Activated CD4-positive, CD25-positive, alpha-beta regulatory T cell (primary cell): Measurements from ENCODE around the gene LRP1B.

Source experiments
- DNase-seq, 4 experiments: peaks; one replicate each; lab custom pipeline; 2025; lab: John Stamatoyannopoulos, UW

LRP1B gene

DNA sequence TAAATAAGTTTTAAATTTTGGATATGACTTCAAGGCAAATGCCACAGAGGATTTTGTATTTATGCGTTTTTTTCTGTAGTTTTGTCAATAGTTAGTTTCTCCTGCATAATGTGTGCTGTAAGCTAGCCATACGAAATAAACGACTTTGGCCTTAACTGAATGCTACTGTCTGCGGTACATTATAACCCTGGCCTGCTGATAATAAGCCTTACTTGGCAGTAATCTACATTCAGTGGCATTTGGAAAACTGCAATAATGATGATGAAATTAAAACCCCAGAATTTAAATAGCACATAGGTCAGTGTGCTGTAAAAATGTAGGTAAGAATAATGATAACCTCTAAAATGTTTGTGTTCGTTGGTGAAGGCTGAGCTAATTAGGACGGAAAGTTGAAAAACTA is 88.8 kb downstream of the LRP1B start:
- DNase-seq, result no peak

DNA sequence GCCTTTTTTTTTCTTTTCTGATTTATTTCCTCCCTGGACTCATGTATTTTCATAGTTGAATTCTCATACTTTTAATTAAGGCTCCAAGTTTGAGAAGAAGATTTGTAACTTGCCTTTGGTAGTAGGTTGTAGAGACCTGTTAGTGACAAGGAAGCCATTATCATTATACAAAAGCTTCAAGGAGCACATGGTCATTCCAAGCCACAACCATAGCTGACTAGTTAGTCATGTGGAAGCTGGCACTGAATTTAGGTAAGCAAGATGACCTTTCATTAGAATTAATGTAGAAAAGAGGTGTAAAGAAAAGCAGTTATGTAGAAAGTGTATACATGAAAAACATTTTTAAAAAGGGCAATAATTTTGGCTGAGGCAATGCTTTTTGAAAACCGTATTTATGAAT is 89.7 kb downstream of the LRP1B start:
- DNase-seq, result no peak

DNA sequence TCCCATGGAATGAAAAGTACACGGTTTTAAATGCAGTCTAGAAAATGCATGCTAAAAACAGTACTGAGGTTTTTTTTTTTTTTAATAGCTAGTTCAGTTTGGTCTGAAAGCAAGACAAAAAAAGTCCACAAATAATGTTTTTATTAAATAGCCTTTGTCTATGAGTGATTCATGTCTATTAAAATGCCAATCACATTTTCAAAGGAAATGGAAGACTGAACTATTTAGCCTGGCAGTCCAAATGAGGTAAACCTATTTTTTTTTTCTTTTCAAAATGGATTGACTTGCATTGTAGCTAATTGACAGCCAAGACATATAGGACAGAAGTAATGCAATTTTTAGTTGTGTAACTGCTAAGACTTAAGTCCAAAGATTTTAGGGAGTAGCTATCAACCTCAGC is 90.3 kb downstream of the LRP1B start:
- no peak for DNase-seq

DNA sequence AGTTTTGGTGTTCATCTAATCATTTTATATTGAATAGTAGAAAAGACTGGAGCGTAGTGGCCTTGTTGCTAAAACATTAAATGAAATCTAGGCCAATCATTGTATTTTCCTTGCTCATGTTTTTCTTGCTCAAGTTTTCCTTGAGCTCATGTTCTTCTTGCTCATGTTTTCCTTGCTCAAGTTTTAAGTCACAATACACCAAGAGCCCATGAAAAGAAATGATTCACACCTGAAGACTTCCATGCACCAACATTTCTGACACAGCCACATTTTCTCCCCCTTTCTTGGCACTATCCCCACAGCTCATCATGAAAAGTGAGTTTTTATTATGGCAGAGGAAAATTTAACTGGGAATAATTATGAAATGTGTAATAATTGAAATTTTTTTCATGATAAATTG is 92.0 kb downstream of the LRP1B start:
- no peak for DNase-seq

DNA sequence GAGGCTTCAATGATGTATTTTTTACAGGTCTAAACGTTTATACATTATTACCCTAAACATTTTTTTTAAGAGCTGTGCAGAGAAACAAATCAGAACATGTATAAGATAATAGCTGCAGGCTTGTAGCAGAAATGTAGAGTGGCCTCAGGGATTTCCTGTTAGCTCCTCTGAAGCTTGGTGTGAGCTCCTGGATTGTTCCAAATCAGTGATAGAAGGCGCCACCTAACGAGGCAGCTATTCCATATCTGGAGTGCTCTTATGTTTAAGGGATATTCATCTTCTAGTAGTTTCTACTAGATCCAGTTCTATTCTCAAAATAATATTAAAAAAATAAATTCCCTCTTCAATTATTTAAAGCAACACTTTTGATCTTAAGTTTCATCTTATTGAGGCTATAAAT is 93.1 kb downstream of the LRP1B start:
- no peak for DNase-seq

DNA sequence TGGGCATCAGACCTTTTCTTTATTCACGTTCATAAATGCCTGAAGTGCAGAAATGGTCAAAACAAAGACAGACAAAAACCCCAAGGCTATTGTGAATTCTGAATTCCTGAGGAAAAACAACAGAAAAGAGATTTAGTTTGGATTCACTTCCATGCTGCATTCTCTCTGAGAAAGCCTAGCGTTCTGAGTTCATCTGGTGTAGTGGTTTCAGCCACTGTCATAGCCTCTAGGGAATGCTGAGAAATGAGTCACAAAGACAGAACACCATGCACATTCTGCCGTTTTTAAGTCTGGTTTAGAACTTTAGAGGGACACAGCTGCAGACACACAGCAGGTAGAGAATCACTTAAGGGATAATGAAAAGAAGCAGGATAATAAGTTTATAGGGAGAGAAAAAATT is 93.8 kb downstream of the LRP1B start:
- no peak for DNase-seq

DNA sequence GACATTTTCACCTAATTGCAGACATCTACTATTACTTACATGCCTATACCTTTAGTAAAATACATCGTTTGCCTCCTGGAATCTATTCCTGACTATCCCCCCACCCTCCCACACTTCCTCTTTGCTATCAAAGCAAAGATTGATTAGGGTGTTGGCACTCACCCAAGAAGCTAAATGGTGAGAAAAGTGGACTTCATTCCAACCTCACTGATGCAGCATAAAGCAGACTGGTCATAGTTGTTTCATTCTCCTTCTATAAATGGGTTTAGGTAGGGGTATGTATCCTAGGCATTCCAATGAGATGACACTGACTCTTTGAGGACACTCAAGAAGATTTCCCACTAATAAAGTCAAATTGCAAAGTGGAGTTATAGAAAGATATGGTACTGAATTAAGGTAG is 97.4 kb downstream of the LRP1B start:
- no peak for DNase-seq

DNA sequence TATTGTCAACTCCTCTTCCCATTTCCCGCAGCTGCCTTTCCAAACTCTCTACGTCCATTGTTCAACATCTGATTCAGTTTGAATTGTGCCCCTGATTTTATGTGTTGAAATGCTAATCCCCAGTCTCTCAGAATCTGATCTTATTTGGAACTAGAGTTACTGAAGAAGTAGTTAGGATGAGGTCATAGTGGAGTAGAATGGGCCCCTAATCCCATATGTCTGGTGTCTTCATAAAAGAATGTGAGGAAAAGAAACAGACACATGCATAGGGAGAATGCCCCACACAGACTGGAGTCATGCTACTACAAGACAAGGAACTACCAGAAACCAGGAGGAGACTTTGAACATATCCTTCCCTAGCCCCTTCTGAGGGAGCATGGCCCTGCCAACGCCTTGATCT is 99.2 kb downstream of the LRP1B start:
- DNase-seq, result no peak

DNA sequence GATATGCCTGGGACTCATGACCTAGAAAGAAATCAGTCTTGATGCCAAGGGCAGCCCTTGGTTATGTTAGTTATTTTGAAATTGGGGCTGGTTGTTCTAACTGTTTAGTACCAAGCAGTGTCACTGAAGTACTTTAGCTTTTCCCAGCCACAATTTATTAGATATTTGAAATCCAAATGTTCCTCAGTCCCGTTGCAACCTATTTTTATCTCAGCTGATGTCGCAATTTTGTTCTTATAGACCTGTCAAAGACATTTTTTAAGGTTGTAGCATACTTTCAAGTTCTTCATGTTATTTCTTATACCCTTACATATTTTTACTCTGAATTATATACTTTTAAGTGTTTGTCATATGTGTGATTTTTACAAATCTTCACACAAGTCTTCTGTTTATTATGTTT is 100.1 kb downstream of the LRP1B start:
- DNase-seq, result no peak

DNA sequence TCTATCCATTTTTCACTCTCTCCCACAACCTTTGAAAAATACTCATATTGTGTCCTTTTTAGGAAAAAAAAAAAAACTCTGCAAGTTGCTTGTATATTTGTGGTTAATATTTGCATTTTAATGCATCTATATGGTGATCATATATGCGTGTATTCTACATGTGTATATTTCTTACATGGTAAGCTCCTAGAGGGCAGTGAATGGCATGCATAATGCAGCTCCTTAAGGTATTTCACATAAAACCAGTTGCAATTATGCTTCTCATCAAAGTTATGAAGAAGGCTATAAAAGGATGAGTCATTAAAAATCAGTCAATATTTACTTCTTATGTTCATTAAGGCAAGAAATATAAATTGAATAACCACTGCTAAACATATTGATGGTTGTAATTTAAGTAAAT is 100.8 kb downstream of the LRP1B start:
- no peak for DNase-seq

DNA sequence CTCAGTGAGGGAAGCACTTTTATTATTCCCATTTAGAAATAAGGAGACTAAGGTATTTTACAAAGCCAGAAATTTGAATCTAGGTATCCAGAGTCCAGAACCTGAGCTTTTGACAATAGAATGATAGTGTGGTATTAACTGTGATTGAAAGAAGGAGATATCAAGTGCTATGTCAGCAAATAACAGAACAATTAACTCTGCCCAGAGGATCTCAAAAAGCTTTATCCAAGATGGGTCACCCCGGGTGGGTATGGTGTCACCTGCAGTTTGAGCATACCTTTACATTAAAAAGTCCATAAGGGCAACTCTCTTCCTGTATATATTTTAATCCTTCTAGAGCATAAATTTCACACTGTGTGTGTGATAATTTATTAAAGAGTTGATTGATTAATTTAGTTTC is 105.4 kb downstream of the LRP1B start:
- no peak for DNase-seq

DNA sequence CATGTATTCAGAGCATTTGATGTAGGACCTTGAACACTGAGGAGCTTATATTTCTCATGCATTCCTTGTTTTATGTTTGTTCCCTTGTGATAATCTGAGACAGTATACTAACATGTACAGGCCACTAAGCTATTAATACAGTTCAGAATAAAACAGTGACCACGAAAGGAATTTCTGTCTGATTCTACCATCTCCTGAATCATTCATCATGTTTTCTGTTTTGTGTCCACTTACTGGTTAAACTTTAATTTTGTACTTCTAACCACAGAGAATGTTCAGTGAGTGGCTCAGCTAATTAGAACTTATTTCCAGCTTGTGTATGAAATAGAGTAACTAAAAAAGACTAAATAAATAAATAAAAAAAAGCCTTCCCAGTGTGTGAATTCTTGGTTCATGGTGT is 110.4 kb downstream of the LRP1B start:
- no peak for DNase-seq

DNA sequence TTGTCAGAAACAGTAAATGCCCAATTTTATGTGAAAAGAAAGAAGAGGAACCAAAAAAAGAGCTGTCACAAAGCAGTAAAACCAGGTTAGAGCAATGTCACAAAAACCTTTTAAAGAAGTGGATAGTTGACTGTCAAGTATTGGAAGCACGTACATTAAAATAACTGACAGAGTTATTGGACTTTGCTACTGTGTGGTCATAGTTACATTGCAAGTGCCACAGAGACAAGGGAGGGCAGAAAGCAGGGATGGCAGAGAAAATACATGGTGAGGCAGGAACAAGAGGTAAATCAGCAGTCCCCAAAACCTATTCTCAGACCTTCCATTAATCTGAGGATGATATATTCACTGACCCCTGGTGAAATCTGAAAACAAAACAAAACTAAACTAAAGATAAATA is 116.3 kb downstream of the LRP1B start:
- DNase-seq, result no peak

DNA sequence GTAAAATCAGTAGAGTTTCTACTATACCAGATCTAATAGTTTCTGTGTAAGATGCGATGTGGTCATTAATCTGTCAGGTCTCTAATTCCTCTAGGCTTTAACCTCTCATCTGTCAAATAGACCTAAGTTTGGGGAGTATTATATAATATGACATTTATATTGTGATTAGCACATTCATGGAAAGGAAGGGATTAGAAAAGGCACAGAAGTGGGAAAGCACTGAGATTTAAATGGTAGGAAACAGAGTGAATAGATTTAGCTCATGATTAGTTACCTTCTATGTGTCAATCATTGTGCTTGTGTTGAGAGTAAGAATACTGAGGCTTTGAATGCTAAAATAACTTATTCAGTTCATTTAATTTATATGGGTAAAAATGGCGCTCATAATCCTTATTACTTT is 118.0 kb downstream of the LRP1B start:
- DNase-seq, result no peak

DNA sequence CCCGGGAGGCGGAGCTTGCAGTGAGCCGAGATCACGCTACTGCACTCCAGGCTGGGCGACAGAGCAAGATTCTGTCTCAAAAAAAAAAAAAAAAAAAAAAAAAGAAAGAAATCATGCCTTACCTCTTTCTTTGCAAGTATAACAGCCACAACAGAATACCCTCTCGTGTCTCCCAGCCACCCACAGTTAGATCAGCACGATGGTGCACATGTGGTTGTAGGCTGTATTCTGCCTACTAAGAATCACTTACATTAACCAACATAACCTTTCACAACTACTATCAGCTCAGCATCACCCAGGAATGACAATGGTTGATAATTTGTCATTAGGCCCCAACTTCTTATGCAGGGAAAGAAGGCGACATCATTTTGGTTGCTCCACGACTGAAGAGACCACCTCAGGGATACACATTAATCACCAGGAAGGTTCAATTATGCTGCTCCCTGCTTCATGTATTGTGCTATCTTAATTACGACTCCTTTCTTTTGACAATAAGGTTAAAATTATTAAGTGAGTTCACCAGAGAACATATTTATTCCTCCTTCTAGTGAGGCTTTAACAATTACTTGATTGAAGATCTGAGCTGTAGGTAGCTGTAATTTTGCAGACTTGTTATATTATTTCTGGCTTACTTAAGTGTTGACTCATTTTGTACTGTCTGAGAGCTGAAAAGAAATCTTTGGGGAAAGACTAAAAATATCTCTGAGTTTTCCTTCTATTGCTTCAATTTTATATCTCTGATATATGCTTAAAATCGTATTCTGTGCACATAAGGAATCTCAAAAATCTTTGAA is 120.1 kb downstream of the LRP1B start:
- DNase-seq, result no peak

DNA sequence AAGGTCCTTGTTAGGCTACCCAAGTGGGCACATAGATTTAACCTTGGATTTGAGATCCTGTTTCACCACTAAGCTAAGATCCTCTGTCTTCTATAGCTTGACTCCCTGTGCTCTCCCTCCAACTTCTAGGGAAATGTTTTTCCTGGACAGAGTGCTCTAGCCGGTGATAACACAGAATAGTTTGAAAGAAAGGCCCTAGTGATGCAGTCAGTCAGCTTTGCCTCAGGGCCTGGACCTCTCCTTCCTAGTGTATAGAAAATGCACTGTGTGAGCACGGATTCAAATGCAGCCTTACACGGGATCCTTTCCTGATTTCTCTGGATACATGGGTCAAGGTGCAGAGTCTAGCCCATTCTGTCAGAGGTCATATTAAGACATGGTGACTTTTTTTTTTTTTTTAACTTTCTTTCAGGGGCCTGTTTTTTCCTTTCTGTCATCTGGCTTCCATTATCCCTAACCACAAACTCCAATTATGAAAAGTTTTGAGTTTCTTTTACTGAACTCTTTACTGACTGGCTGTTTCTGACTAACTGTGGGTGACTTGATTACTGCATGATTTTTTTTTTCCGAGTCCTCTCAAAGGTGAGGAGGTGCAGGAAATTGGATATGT is 122.6 kb downstream of the LRP1B start:
- no peak for DNase-seq

DNA sequence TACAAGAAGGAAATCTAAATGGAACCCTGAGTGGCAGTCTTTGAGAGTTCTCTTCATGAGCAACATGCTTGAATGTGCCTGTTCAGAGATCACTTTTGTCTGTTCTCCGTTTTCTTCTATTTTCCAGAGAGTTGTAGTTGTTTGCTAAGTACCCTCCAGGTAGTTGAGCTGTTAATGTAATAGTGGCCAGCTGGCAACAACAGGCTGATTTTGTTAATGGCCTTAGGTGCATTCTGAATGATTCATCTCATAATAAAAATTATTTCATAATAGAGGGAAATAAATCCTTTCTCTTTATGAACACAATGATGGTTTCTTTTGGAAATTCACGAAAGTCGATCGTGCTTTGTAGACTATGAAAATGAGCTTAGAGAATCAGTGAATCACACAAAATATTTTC is 136.8 kb downstream of the LRP1B start:
- DNase-seq, result no peak

DNA sequence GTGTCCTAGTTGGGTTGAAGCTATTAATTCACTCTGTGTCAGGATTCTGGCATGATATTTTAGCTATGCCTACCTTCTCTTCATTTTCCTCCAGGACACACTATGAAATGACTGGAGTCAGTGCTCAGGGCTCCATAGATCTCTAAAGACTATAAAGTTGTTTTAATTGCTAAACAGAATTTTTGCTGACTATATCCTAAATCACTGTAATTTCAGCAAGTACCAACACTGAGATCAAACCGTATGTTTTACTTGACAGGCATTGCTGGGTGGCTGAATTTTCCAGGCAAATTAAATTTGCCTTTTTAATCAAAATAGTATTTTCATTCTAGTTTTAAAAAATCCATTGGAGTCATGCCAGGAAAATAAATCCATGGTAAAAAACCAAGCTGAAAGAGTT is 138.1 kb downstream of the LRP1B start:
- DNase-seq, result no peak

DNA sequence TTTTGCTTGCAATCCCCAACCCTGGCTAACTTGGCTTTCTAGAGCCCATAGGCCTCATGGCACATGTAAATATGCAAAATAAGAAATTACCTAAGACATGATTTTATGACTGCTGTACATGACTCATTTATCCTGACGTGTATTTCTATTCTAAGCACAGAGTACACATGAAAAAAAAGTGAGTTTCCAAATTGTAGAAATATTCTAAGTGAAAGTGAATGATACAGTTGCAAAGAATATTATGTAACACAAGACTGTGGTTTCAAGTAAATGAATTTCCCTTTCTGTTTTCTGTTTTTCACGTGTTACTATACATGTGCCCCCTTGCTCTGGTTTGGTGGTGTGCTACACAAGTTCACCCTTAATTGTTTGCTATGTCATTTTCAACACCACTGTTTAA is 162.4 kb downstream of the LRP1B start:
- DNase-seq, result no peak

DNA sequence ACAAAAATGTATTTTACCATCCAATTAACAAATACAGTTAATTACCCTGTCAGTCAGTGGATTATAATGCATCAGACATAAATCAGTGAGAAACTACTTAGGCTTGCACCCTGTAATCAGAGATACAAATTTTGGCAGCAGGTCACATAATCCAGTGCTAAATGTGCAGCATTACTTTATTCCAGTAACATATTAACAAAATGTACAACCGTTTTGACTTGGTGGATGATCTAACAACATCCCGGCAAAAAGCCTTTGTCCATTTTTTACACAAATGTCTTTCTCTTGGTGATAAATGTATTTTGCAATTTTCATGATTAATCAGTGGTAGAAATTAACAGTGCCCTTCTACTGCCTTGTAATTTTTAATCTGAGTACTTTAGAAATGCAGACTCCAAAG is 162.8 kb downstream of the LRP1B start:
- no peak for DNase-seq

DNA sequence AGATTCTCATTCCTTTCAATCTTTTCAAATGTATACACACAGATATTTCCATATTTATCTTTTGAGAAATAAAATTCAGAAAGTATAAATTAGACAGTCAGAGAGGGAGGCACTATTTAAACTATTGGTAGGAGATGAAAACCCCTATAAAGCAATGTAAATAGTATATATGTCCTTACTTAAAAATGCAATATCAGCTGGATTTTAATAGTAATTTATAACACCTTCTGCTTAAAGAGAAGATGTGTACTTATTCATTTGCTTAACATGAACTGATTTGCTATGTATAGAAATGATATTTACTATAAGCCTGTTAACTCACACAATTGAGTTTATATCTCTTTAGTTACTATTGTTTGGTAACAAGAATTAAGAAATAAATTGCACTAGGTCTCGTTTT is 163.3 kb downstream of the LRP1B start:
- no peak for DNase-seq

DNA sequence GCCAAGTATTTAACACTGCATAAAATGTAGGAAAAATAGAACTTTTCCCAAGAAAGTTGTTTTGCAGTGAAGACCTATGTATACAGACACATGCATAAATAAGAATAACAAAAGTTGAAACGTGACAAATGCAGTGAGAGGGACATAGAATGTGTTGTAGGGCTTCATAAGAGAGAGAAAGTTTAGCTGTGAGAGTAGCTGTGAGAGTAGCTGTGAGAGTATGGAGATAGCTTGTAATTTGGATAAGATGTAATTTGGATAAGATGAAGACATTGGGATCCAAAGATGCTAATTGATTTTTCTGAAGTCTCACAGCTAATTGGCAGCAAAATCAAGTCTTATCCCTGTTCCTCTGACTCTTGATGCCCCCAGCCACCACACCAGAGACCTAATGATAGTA is 170.9 kb downstream of the LRP1B start:
- no peak for DNase-seq

DNA sequence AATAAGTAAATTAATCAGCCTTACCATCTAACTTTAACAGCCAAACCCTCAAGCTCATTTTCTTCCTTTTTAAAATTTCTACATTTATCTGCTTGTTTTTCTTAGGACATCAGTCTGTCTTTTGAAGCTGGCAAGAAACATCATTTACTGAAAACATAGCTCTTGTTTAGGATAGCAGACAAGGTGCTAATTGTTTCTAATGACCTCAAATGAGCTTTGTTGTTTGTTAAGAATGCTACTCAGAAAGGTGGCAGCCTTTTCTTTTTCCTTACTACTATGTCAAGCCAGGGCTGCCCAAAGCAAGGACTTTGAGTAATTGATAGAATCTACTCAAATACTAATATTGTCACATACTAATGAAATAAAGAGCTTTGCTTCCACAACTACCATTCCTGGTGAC is 171.8 kb downstream of the LRP1B start:
- no peak for DNase-seq

DNA sequence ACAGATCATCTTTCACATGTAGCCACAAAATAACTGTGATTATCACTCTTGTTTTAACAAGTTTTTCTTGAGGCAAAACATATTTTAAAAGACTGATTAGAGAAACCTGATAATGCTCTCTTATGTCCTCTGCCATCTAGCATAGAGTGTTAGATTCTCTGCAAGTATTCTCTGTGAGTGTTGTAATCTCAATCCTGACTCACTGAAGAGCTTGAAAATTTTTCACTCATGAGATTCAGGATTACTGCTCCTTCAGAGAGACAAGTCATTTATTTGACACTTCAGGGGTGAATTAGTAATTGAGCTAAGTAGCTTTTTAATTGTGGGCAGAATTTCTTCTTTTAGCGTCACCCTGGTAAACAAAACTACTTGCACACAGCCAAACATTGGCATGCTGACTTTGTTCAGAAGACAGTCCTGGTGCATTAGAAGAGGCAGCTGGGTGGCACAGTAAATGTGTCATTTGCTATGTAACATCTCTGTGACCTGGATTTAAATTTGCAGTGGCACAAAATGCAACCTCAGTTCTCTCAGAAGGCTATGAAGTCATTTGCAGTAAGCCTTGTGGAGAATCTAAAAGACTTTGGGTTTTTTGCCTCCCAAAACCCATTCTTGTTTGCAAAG is 172.9 kb downstream of the LRP1B start:
- DNase-seq, result no peak
